Karpas-422 (cell line): ENCODE measurements around the gene TDRD10. TPM values are rescaled to one million over a fixed set of nuclear protein-coding genes. Genes with fewer than 3 reads are reported as not detected.
"Not testable (repeated sequence)": the region's sequence is repeated elsewhere in the genome, so short reads cannot be mapped to it uniquely, and the experiment has no call there.

ENCODE experiments used
- DNase-seq: peaks from one replicate; pipeline ENCODE4 v3.0.0-alpha.2; 2015
- H2AFZ ChIP-seq: fragments of 200-600 bp; sonication (generic); 2 replicates; pipeline ENCODE4 v1.6.1; 2014; ENCODE audit warnings: antibody characterized with exemption, low read length, mixed read lengths
- H3K27ac ChIP-seq: fragments of 200-600 bp; sonication (generic); 2 replicates; pipeline ENCODE4 v1.5.1; 2014; ENCODE audit warnings: mild to moderate bottlenecking, low read length, moderate library complexity
- H3K27me3 ChIP-seq: fragments of 200-600 bp; sonication (generic); 2 replicates; pipeline ENCODE4 v1.6.1; 2014; ENCODE audit warnings: low read length, mixed read lengths
- H3K36me3 ChIP-seq: fragments of 200-600 bp; sonication (generic); 2 replicates; pipeline ENCODE4 v1.6.1; 2014; ENCODE audit warnings: low read length, mixed read lengths; ENCODE audit not compliant: insufficient read depth
- H3K4me1 ChIP-seq: fragments of 200-600 bp; sonication (generic); 2 replicates; pipeline ENCODE4 v1.6.1; 2014; ENCODE audit warnings: mild to moderate bottlenecking, low read length, mixed read lengths
- H3K4me2 ChIP-seq: fragments of 200-600 bp; sonication (generic); 2 replicates; pipeline ENCODE4 v1.6.1; 2014; ENCODE audit warnings: low read length, low read depth, mild to moderate bottlenecking; ENCODE audit not compliant: poor library complexity, severe bottlenecking
- H3K4me3 ChIP-seq: fragments of 200-600 bp; sonication (generic); 2 replicates; pipeline ENCODE4 v1.5.1; 2014; ENCODE audit warnings: mild to moderate bottlenecking, antibody characterized with exemption, low read length, mixed read lengths
- H3K79me2 ChIP-seq: fragments of 200-600 bp; sonication (generic); 2 replicates; pipeline ENCODE4 v1.6.1; 2014; ENCODE audit warnings: mild to moderate bottlenecking, low read length, mixed read lengths
- H3K9ac ChIP-seq: fragments of 200-600 bp; sonication (generic); 2 replicates; pipeline ENCODE4 v1.6.0; 2014; ENCODE audit warnings: low read length
- H3K9me2 ChIP-seq: fragments of 200-600 bp; sonication (generic), shearing (Covaris generic); replicated peaks from 2 replicates; pipeline ENCODE4 v1.6.0; 2014; ENCODE audit warnings: mild to moderate bottlenecking, low read length, moderate library complexity; ENCODE audit not compliant: insufficient read depth
- H3K9me3 ChIP-seq: fragments of 300-700, 200-600 bp; sonication (generic); 2 replicates; pipeline ENCODE4 v1.6.1; 2014; ENCODE audit warnings: low read length, mixed read lengths
- H4K20me1 ChIP-seq: fragments of 200-600 bp; sonication (generic); 2 replicates; pipeline ENCODE4 v1.6.1; 2014; ENCODE audit warnings: mild to moderate bottlenecking, antibody characterized with exemption, low read length, low read depth; ENCODE audit not compliant: insufficient read depth
- total RNA-seq: library from RNA; depleted of rRNA; stranded (reverse); fragments of >200 nt; shearing (Covaris generic); gene quantifications from 2 replicates; pipeline ENCODE4 v1.2.3, GENCODE V29; 2014; ENCODE audit warnings: low replicate concordance

TDRD10 gene
- total RNA-seq, 1 experiment from 2014 or later: not detected

DNA sequence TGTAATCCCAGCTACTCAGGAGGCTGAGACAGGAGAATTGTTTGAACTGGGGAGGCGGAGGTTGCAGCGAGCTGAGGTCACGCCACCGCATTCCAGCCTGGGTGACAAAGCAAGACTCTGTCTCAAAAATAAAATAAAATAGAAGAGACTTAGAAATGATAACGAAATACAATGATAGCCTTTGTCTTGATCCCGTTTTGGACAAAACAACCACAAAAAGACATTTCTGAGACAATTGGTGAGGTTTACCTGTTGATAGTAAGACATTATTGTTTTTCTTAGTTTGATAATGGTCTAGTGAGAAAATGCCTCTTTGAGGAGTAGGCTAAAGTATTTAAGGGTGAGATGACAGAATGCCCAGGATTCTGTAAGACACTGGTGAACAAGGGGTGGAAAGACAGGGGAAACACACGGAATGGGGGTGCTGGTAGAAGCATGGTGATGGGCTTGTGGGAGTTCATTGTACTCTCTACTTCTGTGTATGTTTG is 12.1 kb downstream of the TDRD10 start:
- no peak for DNase-seq
- Histone ChIP-seq H3K9ac (no peak overlapping the region), H3K9me3 (no peaks in the 10 kb centered on the region), H3K4me3 (no peak overlapping the region), H3K79me2 (no peaks in the 10 kb centered on the region), H2AFZ (no peak overlapping the region), H4K20me1 (no peaks in the 10 kb centered on the region), H3K4me1 (peaks cover 1% of the 10 kb centered on the region; the same call in 1 of the 2 replicates), H3K4me2 (no peak overlapping the region), H3K9me2 (no peaks in the 10 kb centered on the region), H3K27me3 (no peaks in the 10 kb centered on the region), H3K36me3 (no peaks in the 10 kb centered on the region), H3K27ac (no peak overlapping the region)

DNA sequence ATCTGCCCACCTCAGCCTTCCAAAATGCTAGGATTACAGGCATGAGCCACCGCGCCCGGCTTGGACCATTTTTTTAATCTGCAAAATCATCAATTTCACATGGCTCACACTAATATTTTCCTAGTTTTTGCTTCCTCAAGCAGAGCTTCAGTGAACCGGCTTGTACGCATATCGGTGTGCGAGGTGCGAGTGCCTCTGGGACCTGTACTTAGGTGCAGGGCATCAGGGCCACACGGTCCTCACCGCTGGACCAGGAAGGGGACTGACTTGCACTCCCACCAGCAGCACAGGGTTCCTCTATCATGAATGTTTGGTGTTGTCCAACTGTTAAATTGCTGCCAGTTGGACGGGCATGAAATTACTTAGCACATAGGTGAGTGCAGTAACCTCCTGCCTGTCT is 15.6 kb downstream of the TDRD10 start:
- Histone ChIP-seq H3K9ac (no peak overlapping the region), H3K4me1 (no peaks in the 10 kb centered on the region), H2AFZ (no peak overlapping the region), H4K20me1 (no peaks in the 10 kb centered on the region), H3K4me3 (no peak overlapping the region), H3K9me2 (no peaks in the 10 kb centered on the region), H3K36me3 (no peaks in the 10 kb centered on the region), H3K9me3 (no peaks in the 10 kb centered on the region), H3K79me2 (no peaks in the 10 kb centered on the region), H3K4me2 (no peak overlapping the region), H3K27ac (no peak overlapping the region), H3K27me3 (no peaks in the 10 kb centered on the region)
- no peak for DNase-seq

DNA sequence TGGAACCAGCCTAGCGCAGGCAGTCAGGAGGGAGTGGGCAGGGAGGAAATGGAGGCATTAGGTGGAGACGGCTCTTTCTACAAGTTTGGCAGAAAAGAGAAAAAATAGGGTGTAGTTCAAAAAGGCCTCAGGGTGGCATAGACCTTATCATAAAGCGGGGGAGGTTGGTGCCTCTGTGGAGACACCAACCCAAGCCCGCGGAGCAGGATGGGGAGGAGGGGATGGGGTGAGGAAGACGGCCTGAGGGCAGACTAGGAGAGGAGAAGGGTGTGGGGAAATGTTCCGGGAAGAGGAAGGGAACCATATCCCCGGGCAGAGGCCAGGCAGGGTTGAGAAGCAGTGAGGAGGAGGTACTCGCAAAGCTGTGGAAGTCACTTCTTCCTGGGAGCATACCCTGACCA is 17.6 kb downstream of the TDRD10 start:
- Histone ChIP-seq H3K4me3 (no peak overlapping the region), H3K79me2 (no peaks in the 10 kb centered on the region), H3K27ac (no peak overlapping the region), H3K9ac (no peak overlapping the region), H3K27me3 (no peaks in the 10 kb centered on the region), H3K9me3 (no peaks in the 10 kb centered on the region), H3K9me2 (no peaks in the 10 kb centered on the region), H4K20me1 (no peaks in the 10 kb centered on the region), H3K4me2 (no peak overlapping the region), H2AFZ (no peak overlapping the region), H3K36me3 (no peaks in the 10 kb centered on the region), H3K4me1 (no peaks in the 10 kb centered on the region)
- DNase-seq: no peak

DNA sequence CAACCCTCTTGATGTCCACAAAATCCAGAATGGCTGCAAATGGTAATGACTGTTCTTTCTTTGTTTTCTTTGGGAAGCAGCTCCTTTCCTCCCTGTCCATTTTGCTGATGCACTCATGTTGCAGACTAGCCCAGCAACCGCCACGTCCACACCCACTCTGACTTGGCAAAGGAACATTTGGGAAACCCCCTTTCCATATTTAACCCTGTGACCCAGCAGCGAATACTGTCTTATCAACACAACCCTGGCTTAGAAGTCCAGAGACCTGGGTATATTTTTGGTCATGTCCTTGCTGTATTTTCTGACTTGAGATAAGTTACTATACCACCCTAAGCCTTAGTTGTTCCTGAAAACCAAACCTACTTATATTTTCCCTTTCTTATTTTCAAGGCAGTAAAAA is 18.3 kb downstream of the TDRD10 start:
- H3K9me3 ChIP-seq: no peaks in the 10 kb centered on the region
- no peak overlapping the region for H3K9ac ChIP-seq
- H4K20me1 ChIP-seq: no peaks in the 10 kb centered on the region
- no peak overlapping the region for H3K4me3 ChIP-seq
- H3K36me3 ChIP-seq: no peaks in the 10 kb centered on the region
- H3K4me2 ChIP-seq: no peak overlapping the region
- no peak overlapping the region for H2AFZ ChIP-seq
- no peaks in the 10 kb centered on the region for H3K4me1 ChIP-seq
- H3K27me3 ChIP-seq: no peaks in the 10 kb centered on the region
- H3K79me2 ChIP-seq: no peaks in the 10 kb centered on the region
- no peak for DNase-seq
- H3K27ac ChIP-seq: no peak overlapping the region
- no peaks in the 10 kb centered on the region for H3K9me2 ChIP-seq

DNA sequence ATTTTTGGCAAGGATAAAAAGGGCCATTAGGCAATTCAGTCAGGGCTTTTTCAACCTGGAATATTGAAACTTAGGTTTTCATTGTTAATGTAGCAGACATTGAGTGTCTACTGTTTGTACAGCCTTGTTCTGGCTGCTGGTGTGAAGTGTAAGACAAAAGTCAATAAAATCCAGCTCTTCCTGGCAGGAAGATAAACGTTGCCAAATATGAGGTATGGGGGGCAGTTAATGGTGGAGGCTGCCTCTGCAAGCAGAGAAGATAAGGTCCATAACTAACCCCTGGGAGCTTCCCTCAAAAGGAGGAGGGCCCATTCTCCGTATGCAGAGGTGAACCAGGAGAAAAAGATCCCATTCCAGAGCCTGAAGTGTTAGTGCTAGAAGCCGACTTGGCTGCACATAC is 19.7 kb downstream of the TDRD10 start:
- DNase-seq: no peak
- Histone ChIP-seq H3K9ac (no peak overlapping the region), H3K9me2 (no peaks in the 10 kb centered on the region), H3K9me3 (no peaks in the 10 kb centered on the region), H4K20me1 (no peaks in the 10 kb centered on the region), H2AFZ (no peak overlapping the region), H3K4me1 (no peaks in the 10 kb centered on the region), H3K36me3 (no peaks in the 10 kb centered on the region), H3K27ac (no peak overlapping the region), H3K4me2 (no peak overlapping the region), H3K79me2 (no peaks in the 10 kb centered on the region), H3K4me3 (no peak overlapping the region), H3K27me3 (no peaks in the 10 kb centered on the region)

DNA sequence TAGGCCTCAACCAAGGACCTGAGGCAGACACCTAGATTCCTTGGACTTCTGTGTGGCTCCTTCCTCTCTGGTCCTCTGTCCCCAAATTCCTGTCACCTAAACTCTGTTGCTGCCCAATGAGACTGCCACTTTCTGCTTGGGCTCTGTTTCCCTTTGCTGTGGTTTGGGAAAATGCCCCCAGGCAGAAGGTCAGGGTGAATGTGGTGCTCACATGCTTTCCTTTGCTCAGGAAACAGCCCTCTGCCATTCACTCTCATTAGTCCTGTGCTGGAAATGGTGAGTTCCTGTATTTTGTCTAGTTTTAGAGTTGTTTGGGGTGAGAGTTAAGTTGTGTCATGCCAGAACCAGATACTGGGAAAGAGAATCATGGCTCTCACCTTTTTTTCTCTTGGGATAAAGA is 22.9 kb downstream of the TDRD10 start:
- no peaks in the 10 kb centered on the region for H3K36me3 ChIP-seq
- DNase-seq: no peak
- H3K79me2 ChIP-seq: no peaks in the 10 kb centered on the region
- no peaks in the 10 kb centered on the region for H3K9me3 ChIP-seq
- no peaks in the 10 kb centered on the region for H3K4me1 ChIP-seq
- no peak overlapping the region for H3K4me2 ChIP-seq
- no peak overlapping the region for H3K27ac ChIP-seq
- no peak overlapping the region for H3K4me3 ChIP-seq
- H3K27me3 ChIP-seq: no peaks in the 10 kb centered on the region
- H4K20me1 ChIP-seq: no peaks in the 10 kb centered on the region
- no peaks in the 10 kb centered on the region for H3K9me2 ChIP-seq
- no peak overlapping the region for H3K9ac ChIP-seq
- no peak overlapping the region for H2AFZ ChIP-seq

DNA sequence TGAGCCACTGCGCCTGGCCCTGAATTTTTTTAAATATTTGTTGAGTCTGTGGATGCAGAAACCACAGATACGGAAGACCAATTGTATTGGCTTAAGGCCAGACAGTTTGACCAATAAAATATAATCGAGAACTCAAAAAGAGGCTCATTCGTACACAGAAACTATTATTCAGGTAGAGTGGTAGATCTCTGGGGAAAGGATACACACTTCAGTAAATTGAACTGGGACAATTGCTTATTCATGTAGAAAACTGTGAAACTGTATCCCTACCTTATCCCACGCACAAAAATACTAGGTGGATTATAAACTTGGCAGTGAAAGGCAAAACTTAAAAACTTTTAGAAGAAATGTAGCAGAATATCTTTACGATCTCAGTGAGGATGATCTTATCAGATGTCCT is 25.2 kb downstream of the TDRD10 start:
- no peaks in the 10 kb centered on the region for H4K20me1 ChIP-seq
- no peaks in the 10 kb centered on the region for H3K9me3 ChIP-seq
- no peaks in the 10 kb centered on the region for H3K27me3 ChIP-seq
- no peak overlapping the region for H3K4me2 ChIP-seq
- H3K9me2 ChIP-seq: no peaks in the 10 kb centered on the region
- H3K27ac ChIP-seq: no peak overlapping the region
- no peaks in the 10 kb centered on the region for H3K79me2 ChIP-seq
- no peaks in the 10 kb centered on the region for H3K4me1 ChIP-seq
- no peak overlapping the region for H2AFZ ChIP-seq
- H3K9ac ChIP-seq: no peak overlapping the region
- H3K4me3 ChIP-seq: no peak overlapping the region
- H3K36me3 ChIP-seq: no peaks in the 10 kb centered on the region
- DNase-seq: no peak

DNA sequence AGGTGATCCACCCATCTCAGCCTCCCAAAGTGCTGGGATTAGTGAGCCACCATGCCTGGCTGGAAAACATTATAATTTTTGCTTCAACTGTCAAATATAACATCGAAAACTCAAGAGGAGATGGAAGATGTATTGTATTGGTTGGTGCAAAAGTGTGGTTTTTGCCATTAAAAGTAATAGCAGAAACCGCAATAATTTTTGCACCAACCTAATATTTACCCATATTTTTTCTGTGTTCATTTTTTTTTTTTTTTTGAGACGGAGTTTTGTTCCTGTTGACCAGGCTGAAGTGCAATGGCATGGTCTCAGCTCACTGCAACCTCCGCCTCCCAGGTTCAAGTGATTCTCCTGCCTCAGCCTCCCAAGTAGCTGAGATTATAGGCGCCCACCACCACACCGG is 27.3 kb downstream of the TDRD10 start:
- Histone ChIP-seq H3K4me2 (no peak overlapping the region), H2AFZ (no peak overlapping the region), H3K27ac (no peak overlapping the region), H3K9ac (no peak overlapping the region), H3K9me3 (no peaks in the 10 kb centered on the region), H3K9me2 (no peaks in the 10 kb centered on the region), H4K20me1 (no peaks in the 10 kb centered on the region), H3K79me2 (no peaks in the 10 kb centered on the region), H3K27me3 (no peaks in the 10 kb centered on the region), H3K36me3 (no peaks in the 10 kb centered on the region), H3K4me3 (no peak overlapping the region), H3K4me1 (no peaks in the 10 kb centered on the region)
- DNase-seq: no peak

DNA sequence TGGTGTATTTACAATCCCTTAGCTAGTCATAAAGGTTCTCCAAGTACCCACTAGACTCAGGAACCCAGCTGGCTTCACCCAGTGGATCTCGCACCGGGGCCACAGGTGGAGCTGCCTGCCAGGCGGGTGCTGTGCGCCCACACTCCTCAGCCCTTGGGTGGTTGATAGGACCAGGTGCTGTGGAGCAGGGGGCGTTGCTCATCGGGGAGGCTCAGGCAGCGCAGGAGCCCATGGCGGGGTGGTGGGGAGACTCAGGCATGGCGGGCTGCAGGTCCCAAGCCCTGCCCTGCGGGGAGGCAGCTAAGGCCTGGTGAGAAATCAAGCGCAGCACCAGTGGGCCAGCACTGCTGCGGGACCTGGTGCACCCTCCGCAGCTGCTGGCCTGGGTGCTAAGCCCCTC is 29.9 kb downstream of the TDRD10 start:
- not testable (repeated sequence) for DNase-seq, H3K9me3 ChIP-seq, H3K4me2 ChIP-seq, H3K9me2 ChIP-seq, H3K9ac ChIP-seq, H2AFZ ChIP-seq, H3K79me2 ChIP-seq, H3K36me3 ChIP-seq, H3K4me3 ChIP-seq, H3K27me3 ChIP-seq, H4K20me1 ChIP-seq, H3K27ac ChIP-seq, H3K4me1 ChIP-seq
